GM23248 (cell line): Measurements from ENCODE around the gene CTTNBP2.

ENCODE experiments used
- EZH2 ChIP-seq: fragments of 200-600 bp; sonication (generic); IDR thresholded peaks from 2 replicates; pipeline ENCODE4 v1.6.1; 2018; ENCODE audit warnings: antibody characterized with exemption, mild to moderate bottlenecking; ENCODE audit not compliant: insufficient read depth, poor library complexity, severe bottlenecking
- EZH2phosphoT487 ChIP-seq: fragments of 200-600 bp; sonication (generic); IDR thresholded peaks from 2 replicates; pipeline ENCODE4 v1.6.1; 2018; ENCODE audit warnings: antibody characterized with exemption, moderate library complexity, mild to moderate bottlenecking, low read depth; ENCODE audit not compliant: insufficient read depth

- no peak for TF ChIP-seq EZH2
- no peak for TF ChIP-seq EZH2phosphoT487
These were observed 3.5 kb upstream of the CTTNBP2 start for GRCh38 chr7:117876761-117877160.
